T47D (cell line): ENCODE measurements around the gene SUGT1.
"Not testable (repeated sequence)": the region's sequence is repeated elsewhere in the genome, so short reads cannot be mapped to it uniquely, and the experiment has no call there.

Experiments used
- DNase-seq, 2 experiments: peaks; one replicate each; pipeline versions ENCODE4 v3.0.0 to v3.0.0-alpha.2; 2011 to 2012; ENCODE audit warnings: low read depth in 1 of 2, low spot score in 1 of 2
- JUND ChIP-seq: IDR thresholded peaks from 2 replicates; pipeline ENCODE4 v1.6.1; 2012; ENCODE audit warnings: low read depth
- in situ Hi-C: cut with HindIII; loops from 2 replicates; pipeline ENCODE4 v1.10.0; 2016; ENCODE audit warnings: low sequenced_read_pairs, low pct_unique_long_range_greater_than_20kb

Gene SUGT1

DNA sequence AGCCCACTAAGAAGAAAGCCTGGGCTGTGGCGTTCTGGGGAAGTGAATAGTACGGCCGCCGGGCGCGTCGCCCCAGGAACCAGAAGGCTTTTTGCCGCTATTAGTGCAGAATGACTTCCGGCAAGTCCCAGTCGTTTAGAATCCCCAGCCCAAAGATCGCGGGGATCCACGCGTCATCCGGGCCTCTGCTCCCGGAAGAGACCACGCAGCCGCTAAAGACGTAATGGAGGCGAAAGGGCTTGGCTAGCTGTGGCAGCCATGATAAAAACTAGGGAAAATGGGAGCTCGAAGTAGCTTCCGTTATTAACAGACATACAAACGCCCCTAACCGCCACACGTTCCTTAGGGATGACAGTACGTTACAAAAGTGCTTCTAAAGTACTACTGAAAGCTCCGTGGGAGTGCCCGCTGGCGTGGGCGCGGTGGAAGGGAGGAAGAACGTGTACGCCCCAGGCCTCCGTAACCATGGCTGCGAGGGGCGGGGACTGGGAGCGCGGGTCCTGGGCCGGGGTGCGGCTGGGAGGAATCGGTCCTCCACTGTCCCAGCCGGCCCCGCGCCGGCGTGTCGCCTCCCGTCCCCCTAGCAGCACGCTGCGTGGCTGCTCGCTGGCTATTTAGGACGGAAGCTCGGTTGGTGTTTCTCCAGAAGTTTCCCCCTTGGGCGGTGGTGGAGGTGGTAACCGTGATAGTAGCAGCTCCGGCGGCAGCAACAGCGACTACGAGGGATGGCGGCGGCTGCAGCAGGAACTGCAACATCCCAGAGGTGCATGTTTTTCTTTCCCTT lies at the start of gene SUGT1:
TSS of gene SUGT1 (plus strand) at position 641 of the 784 bp plus-strand sequence. CDS start at position 726, 85 bp downstream.
- TF ChIP-seq JUND = no peak
- DNase-seq = peak; percentile 49 to 97
- in situ Hi-C loops = no loop called here

DNA sequence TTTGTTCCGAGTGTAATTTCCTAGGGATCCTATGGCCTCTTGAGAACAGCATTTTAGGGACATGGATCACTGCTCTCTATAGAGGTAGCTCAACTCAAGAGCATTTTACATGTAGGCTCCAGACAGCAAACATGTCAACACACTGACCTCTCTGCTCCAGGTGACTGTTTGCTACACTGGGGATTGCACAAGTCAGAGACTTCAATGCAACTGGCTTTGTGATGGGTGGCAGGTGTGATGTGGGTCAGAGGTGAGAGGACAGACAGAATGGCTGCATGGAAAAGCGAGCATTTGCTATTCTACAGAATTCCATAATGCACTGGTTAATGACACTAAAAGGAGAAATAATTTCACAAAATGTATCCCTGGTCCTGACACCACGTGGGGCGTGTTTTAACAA lies 49.3 kb upstream of the SUGT1 start:
- in situ Hi-C loops, DNase-seq: not testable (repeated sequence)

DNA sequence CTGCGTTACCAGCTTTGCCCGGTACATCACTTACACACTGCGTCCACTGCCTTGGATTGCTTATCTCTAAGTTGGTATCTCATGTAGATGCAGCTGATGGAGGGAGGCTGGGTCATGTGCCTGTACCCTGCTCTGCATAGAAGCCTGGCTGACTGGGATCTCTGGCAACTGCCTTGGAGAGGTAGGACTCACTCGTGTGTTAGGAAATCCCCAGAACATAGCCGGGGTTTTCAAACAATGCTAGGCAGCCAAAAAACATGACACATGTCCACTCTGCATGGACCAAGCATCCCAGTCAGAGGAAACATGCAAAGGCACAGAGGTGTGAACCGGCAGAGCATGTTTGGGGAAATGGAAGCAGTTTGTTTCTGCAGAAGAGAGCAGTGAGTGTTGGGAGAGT lies 46.5 kb upstream of the SUGT1 start:
- in situ Hi-C loops, DNase-seq: not testable (repeated sequence)

DNA sequence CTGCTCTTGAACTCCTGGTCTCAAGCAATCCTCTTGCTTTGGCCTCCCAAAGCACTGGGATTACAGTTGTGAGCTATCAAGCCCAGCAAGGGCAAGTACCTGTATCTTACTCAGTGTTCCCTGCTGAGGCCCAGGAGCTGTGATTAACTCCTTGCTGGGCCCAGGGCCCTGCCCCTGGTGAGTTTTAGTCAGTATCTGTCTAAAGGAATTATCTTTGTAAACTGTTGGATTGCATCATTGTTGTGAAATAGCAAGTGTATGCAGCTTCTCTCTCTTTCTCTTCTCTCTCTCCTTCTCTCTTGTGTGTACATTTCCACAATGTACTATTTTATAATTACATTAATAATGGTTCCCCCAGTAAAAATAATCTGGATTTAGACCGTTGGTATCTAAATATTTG lies 45.8 kb upstream of the SUGT1 start:
- in situ Hi-C loops, DNase-seq: not testable (repeated sequence)

DNA sequence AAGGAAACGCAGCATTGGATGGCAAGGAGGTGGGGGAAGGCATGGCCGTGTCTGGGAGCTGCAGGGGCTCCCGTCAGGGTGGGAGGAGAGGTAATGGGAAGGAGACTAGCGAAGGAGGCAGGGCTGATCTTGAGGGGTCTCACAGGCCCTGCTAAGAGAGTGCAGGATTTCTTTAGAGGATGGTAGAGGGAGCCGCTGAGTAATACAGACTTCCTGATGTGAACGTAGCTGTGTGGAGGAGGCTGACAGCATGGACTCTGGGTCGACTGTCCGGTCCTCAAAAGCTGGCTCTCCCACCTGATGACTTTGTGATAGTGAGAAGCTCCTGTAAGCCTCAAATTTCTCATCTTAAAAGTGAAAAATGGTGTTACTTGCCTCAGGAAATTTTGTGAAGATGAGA lies 44.5 kb upstream of the SUGT1 start:
- in situ Hi-C loops, DNase-seq: not testable (repeated sequence)

GRCh38 chr13:52609013-52609606 lies 43.5 kb upstream of the SUGT1 start:
- peak in 1 of 2 experiments; percentile 53 for DNase-seq
- in situ Hi-C loops = not testable (repeated sequence)

- DNase-seq, in situ Hi-C loops: not testable (repeated sequence)
Measured at GRCh38 chr13:52610158-52610557, 42.5 kb upstream of the SUGT1 start.

- no peak for TF ChIP-seq JUND
- in situ Hi-C loops = no loop called here
Measured at GRCh38 chr13:52615134-52615801, 37.4 kb upstream of the SUGT1 start.

DNA sequence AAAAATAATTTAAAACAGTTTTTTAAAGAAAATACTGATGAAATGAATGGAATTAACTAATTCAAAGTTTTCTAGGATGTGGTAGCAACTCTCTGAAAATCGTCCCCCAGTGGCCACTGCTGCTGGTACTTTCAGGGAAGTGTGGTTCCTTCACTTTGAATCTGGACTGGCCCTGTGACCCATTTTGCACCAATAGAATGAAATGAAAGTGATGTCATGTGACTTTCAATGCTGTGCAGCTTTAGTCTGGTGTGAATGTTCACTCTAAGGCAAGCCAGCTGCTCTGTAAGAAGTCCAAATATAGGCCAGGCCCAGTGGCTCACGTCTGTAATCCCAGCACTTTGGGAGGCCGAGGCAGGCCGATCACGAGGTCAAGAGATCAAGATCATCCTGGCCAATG lies 36.8 kb upstream of the SUGT1 start:
- peak in 1 of 2 experiments; percentile 16 for DNase-seq
- in situ Hi-C loops = no loop called here
- TF ChIP-seq JUND = no peak

More at GRCh38 chr13:52615134-52615801, 37.4 kb upstream of the SUGT1 start:
- DNase-seq = no peak

DNA sequence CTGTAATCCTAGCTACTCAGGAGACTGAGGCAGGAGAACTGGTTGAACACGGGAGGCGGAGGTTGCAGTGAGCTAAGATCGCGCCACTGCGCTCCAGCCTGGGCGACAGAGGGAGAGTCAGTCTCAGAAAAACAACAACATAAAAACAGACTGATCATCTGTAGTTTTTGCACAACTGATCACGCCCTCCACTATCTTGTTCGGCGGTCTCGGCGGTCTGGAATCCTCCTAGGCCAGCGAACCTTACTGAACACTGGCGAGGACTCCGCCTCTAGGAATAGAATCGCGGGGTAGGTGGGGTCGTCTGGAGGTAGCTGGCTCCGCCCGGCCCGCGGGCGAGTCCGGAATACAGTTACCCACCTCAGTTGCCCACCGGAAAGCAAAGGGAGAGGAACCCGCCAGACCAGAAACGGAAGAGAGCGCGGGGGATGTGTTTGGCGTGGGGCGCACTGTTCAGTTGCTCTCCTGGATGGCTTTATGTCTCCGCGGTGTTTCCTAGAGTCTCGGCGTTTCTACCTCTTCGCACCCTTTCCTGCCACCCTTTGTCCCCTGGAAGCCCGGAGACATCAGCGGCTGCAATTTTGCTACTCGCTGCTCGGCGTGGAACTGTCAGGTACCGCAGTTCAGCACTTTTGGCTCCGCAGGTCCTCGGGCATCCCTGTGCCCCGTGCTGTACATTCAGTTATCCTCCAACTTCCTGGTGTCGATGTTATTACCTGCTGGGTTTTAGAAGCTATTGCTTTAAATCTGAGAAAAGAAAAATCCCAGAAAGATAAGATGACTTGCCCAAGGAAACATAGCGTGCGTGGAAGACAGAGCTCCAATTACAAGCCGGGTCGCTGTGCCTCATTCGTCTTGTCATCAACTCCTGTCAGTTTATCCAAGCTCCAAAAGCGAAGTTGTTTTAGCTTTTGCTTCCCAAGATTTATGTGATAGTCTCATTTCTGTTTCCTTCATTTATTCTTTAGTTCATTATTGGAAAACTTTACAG lies 35.3 kb upstream of the SUGT1 start:
- DNase-seq = peak; percentile 50 to 85
- TF ChIP-seq JUND = no peak
- in situ Hi-C loops = no loop called here

GRCh38 chr13:52631083-52631690 lies 21.4 kb upstream of the SUGT1 start:
- DNase-seq, in situ Hi-C loops: not testable (repeated sequence)

DNA sequence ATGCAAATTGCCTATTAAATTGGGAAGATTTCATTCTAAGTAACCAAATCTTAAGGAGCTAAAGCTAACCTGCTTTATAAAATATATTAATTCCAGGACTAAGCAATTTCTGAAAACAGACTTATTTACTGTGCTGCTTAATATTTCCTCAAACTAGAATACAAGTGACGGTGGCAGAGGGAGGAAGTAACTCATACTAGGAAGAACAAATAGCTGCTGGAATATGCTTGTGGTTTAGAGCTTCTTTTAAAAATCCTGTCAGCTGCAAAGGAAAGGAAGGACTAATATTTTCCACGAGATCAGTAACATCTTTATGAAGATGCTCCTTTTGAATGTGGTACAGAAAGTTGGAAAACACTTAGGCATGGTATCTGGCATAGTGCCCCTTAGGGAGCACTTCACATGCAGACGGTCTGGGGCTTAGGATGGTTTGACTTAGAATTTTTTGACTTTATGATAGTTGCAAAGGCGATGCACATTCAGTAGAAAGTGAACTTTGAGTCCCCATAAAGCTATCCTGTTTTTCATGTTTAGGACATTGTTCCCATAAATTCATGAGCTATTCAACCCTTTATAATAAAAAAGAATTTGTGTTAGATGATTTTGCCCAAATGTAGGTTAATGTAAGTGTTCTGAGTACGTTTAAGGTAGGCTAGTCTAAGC lies 13.8 kb upstream of the SUGT1 start:
- in situ Hi-C loops = no loop called here
- no peak for DNase-seq
- TF ChIP-seq JUND = no peak
